ENCODE results near the gene CPA1.
A peak's percentile ranks its signal among the peaks of the same experiment; 100 is the strongest.

Gene CPA1

DNA sequence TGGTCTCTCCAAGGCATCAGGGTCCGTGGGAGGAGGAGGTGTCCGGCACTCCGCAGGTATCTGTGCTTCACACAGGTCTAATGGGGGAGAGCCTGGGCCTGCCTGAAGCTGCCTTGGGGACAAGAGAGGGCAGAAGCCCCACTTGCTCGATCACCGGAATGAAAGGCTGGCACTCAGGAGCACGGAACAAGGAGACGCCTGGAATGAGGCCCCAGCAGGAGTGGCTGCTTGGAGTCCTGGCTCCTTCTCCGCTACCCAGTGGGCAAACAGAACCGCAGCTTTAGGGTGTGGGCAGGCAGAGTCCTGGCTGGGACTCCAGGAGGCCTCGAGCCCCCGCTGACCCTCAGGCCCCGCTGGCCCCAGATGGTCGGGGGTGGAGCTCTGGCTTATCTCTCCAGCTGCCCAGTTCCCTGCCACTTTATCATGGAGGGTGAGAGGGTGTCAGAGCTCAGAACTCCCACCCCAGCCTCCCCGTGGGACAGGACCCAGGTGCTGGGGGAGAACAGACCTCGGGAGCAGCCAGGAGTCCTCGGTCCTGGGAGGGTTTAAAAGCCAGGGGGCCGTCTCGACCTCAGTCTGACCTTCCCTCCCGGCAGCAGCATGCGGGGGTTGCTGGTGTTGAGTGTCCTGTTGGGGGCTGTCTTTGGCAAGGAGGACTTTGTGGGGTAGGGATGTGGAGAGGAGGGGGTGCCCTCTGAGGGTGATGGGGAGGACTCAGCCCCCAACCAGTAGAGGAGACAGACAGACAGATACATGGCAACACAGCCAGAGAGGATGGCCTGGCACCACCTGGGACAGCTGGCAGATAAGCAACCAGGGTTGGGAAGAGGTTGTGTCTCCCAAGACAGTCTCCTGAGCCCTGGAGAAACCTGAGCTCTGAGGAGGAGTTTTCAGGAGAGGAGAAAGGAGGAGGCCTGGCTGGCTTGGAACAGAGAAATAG lies at the start of gene CPA1:
TSS of gene CPA1 (plus strand) at position 574 of the 940 bp plus-strand sequence. CDS start at position 601, 27 bp downstream.
- H3K9me3 ChIP-seq (ENCODE audit: control insufficient read depth, low read depth, low read length) = no peaks in the 10 kb centered on the region
- H3K36me3 ChIP-seq (ENCODE audit: control insufficient read depth, low read depth, low read length) = no peaks in the 10 kb centered on the region
- no peak within 1 kb of the TSS for H3K9ac ChIP-seq (ENCODE audit: low read length)
- no peaks in the 10 kb centered on the region for H3K4me1 ChIP-seq (ENCODE audit: control insufficient read depth, low read depth, low read length)
- H3K4me3 ChIP-seq (ENCODE audit: low read length) = no peak within 1 kb of the TSS
- H3K27ac ChIP-seq (ENCODE audit: low read length) = no peak within 1 kb of the TSS
- H3K27me3 ChIP-seq (ENCODE audit: control insufficient read depth, insufficient read depth, low read length) = no peaks in the 10 kb centered on the region

DNA sequence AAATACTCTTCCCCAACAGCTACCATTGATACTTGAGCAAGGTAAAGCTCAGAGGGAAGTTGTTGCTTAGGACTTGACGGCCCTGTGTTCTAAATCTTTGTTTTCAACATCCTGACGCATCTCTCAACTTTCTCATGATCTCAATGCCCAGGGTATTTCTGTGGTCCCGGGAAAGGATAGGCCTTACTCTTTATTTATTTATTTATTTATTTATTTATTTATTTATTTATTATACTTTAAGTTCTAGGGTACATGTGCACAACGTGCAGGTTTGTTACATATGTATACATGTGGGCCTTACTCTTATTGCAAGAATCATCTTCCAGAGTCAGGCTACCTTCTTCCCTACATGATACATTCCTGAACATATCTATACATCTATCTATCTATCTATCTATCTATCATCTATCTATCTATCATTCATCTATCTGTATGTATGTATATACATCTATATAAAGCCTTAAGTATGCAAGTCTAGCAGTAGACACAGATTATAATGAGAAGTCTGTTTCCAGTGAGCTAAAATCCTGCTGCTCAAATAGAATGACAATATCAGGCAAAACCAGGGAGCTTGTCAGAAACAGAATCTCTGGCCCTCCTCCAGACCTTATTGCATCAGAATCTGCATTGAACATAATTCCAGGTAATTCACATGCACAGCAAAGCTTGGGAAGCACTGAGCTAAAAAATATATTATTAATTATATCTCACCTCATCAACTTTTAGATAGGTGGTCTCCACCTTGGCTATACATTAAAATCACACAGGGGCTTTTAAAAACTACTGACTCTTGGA lies 47.8 kb upstream of the CPA1 start:
- Histone ChIP-seq H3K27me3 (ENCODE audit: control insufficient read depth, insufficient read depth, low read length) (no peaks in the 10 kb centered on the region), H3K36me3 (ENCODE audit: control insufficient read depth, low read depth, low read length) (no peaks in the 10 kb centered on the region), H3K4me1 (ENCODE audit: control insufficient read depth, low read depth, low read length) (no peaks in the 10 kb centered on the region), H3K9me3 (ENCODE audit: control insufficient read depth, low read depth, low read length) (no peaks in the 10 kb centered on the region), H3K9ac (ENCODE audit: low read length) (no peak overlapping the region), H3K27ac (ENCODE audit: low read length) (no peak overlapping the region), H3K4me3 (ENCODE audit: low read length) (no peak overlapping the region)

DNA sequence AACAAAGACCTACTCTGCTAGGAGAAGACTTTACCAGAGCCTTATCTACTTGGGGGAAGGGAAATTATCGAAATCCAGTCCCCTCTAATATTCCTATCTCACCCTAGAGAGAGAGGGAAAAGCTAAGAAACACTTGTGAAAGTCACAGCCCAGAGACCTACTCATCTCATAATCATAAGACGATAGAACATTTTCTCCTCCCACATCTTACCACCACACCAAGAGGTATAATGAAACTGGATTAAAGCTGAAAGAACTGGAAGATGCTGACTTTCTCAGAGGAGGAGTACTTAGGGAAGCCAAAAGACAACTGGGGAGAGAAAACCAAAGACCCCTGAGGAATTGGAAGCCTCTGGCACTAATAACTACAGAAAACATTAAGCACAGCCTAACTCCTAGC lies 46.5 kb upstream of the CPA1 start:
- Histone ChIP-seq H3K9ac (ENCODE audit: low read length) (no peak overlapping the region), H3K4me3 (ENCODE audit: low read length) (no peak overlapping the region), H3K4me1 (ENCODE audit: control insufficient read depth, low read depth, low read length) (peaks cover 11% of the 10 kb centered on the region), H3K36me3 (ENCODE audit: control insufficient read depth, low read depth, low read length) (no peaks in the 10 kb centered on the region), H3K27me3 (ENCODE audit: control insufficient read depth, insufficient read depth, low read length) (no peaks in the 10 kb centered on the region), H3K27ac (ENCODE audit: low read length) (no peak overlapping the region), H3K9me3 (ENCODE audit: control insufficient read depth, low read depth, low read length) (no peaks in the 10 kb centered on the region)

DNA sequence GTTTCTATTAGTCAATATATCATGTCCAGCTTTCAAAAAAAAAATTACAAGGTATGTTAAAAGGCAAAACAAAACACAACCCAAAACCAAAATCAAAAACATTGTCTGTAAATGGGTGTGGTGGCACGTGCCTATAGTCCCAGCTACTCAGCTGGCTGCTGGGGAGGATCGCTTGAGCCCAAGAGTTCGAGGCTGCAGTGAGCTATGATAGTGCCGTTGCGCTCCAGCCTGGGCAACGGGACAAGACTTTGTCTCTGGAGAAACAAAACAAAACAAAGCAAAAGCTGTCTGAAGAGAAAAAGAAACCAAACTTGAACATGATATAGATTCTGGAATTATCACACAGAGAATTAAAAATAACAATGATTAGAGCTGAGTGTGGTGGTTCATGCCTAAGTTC lies 46.0 kb upstream of the CPA1 start:
- no peak overlapping the region for H3K27ac ChIP-seq (ENCODE audit: low read length)
- H3K4me3 ChIP-seq (ENCODE audit: low read length) = no peak overlapping the region

DNA sequence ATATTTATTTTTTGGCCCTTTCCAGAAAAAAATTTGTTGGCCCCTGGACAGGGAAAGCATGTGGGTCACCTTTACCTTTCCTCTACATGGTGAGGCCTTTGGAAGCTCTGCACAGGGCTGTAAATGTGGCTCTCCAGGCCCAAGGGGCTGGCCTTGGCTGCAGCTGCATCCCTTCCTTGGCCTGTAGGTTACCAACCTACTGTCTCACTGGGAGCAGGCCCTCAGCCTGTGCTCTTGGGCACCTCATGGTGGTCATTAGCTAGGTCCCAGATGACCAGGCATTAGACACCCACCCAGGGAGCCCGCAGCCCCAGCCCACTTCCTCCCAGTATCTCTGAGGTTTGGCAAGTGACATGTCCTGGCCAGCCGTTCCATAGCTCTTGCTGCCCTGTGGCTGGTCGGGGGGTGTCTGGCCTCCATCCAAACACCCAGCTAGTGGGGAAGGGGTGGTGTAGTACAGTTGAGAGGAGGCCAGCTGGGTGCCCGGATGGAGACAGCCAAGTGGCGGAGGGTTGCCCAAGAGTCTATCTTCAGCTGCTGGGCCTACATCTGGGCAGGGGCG lies 42.8 kb upstream of the CPA1 start:
- peaks cover 14% of the 10 kb centered on the region for H3K4me1 ChIP-seq (ENCODE audit: control insufficient read depth, low read depth, low read length)
- H3K4me3 ChIP-seq (ENCODE audit: low read length) = no peak overlapping the region
- H3K36me3 ChIP-seq (ENCODE audit: control insufficient read depth, low read depth, low read length) = no peaks in the 10 kb centered on the region
- no peaks in the 10 kb centered on the region for H3K9me3 ChIP-seq (ENCODE audit: control insufficient read depth, low read depth, low read length)
- H3K27me3 ChIP-seq (ENCODE audit: control insufficient read depth, insufficient read depth, low read length) = no peaks in the 10 kb centered on the region
- no peak overlapping the region for H3K9ac ChIP-seq (ENCODE audit: low read length)
- H3K27ac ChIP-seq (ENCODE audit: low read length) = no peak overlapping the region

More for the DNA sequence above, 46.0 kb upstream of the CPA1 start:
- no peak overlapping the region for H3K9ac ChIP-seq (ENCODE audit: low read length)
- H3K9me3 ChIP-seq (ENCODE audit: control insufficient read depth, low read depth, low read length) = no peaks in the 10 kb centered on the region
- H3K27me3 ChIP-seq (ENCODE audit: control insufficient read depth, insufficient read depth, low read length) = no peaks in the 10 kb centered on the region
- peaks cover 14% of the 10 kb centered on the region for H3K4me1 ChIP-seq (ENCODE audit: control insufficient read depth, low read depth, low read length)
- no peaks in the 10 kb centered on the region for H3K36me3 ChIP-seq (ENCODE audit: control insufficient read depth, low read depth, low read length)

DNA sequence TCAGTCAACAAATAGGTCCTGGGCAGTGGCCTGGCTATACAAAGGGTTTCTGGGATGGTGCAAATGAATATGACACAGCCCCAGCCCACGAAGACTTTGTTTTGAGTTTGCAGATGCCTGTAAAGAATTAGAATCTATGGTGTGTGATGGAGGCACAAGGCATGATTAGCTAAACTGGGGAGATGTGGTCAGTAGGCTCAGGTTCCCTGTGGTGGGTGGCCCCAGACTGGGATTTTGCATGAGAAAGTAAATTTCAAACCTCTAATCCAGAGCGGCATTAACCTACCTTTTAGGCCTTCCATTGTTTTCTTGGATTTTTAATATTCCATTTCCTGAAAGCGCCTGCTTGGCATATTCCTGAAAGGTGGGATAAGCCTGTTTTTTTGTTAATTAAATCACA lies 42.1 kb upstream of the CPA1 start:
- Histone ChIP-seq H3K9me3 (ENCODE audit: control insufficient read depth, low read depth, low read length) (no peaks in the 10 kb centered on the region), H3K27me3 (ENCODE audit: control insufficient read depth, insufficient read depth, low read length) (no peaks in the 10 kb centered on the region), H3K4me3 (ENCODE audit: low read length) (no peak overlapping the region), H3K9ac (ENCODE audit: low read length) (no peak overlapping the region), H3K4me1 (ENCODE audit: control insufficient read depth, low read depth, low read length) (peaks cover 14% of the 10 kb centered on the region), H3K36me3 (ENCODE audit: control insufficient read depth, low read depth, low read length) (no peaks in the 10 kb centered on the region), H3K27ac (ENCODE audit: low read length) (no peak overlapping the region)

DNA sequence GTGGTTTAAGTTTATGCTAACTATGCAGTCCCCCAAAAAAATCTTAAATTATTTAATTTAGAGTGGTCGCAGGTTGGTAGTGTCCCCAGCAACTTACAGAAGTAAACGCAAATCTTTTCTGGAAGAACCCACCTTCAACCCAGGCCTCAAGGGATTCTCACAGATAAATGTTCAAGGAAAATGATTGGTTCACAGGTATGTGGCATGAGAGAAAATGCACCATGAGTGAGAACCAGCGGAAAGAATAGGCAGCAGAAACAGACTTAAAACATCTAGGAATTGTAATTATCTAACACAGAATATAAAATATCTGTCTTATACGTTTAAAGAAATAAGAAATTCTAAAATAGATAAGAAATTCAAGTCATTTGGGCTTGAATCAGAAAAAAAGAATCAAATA lies 38.4 kb upstream of the CPA1 start:
- Histone ChIP-seq H3K9ac (ENCODE audit: low read length) (no peak overlapping the region), H3K4me3 (ENCODE audit: low read length) (no peak overlapping the region)

DNA sequence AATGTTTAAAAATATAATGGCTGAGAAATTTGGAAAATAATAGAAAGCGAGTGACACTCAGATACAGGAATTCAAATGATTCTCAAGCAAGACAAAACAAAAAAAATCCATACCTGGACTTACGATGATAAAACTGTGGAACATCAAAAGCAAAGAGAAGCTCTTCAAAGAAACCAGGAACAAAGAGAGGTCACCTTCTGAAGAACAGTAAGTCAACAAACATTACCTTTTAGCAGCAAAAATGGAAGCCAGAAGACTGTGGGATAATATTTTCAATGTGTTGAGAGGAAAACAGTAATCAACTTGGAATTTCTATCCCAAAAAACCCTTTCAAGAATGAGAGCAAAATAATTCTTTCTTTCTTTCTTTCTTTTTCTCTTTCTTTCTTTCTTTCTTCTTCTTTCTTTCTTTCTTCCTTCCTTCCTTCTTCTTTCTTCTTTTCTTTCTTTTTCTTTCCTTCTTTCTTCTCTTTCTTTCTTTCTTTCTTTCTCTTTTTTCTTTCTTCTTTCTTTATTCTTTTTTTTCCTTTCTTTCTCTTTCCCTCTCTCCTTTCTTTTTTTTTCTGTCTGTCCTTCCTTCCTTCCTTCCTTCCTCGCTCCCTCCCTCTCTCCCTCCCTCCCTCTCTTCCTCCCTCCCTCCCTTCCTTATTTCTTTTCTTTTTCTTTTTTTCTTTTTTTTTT lies 37.5 kb upstream of the CPA1 start:
- Histone ChIP-seq H3K36me3 (ENCODE audit: control insufficient read depth, low read depth, low read length) (no peaks in the 10 kb centered on the region), H3K27ac (ENCODE audit: low read length) (no peak overlapping the region), H3K4me1 (ENCODE audit: control insufficient read depth, low read depth, low read length) (peaks cover 28% of the 10 kb centered on the region), H3K9me3 (ENCODE audit: control insufficient read depth, low read depth, low read length) (no peaks in the 10 kb centered on the region), H3K9ac (ENCODE audit: low read length) (no peak overlapping the region), H3K4me3 (ENCODE audit: low read length) (no peak overlapping the region), H3K27me3 (ENCODE audit: control insufficient read depth, insufficient read depth, low read length) (no peaks in the 10 kb centered on the region)

More for the DNA sequence above, 38.4 kb upstream of the CPA1 start:
- H3K4me1 ChIP-seq (ENCODE audit: control insufficient read depth, low read depth, low read length) = peaks cover 29% of the 10 kb centered on the region
- H3K9me3 ChIP-seq (ENCODE audit: control insufficient read depth, low read depth, low read length) = no peaks in the 10 kb centered on the region
- no peak overlapping the region for H3K27ac ChIP-seq (ENCODE audit: low read length)
- no peaks in the 10 kb centered on the region for H3K27me3 ChIP-seq (ENCODE audit: control insufficient read depth, insufficient read depth, low read length)
- no peaks in the 10 kb centered on the region for H3K36me3 ChIP-seq (ENCODE audit: control insufficient read depth, low read depth, low read length)

DNA sequence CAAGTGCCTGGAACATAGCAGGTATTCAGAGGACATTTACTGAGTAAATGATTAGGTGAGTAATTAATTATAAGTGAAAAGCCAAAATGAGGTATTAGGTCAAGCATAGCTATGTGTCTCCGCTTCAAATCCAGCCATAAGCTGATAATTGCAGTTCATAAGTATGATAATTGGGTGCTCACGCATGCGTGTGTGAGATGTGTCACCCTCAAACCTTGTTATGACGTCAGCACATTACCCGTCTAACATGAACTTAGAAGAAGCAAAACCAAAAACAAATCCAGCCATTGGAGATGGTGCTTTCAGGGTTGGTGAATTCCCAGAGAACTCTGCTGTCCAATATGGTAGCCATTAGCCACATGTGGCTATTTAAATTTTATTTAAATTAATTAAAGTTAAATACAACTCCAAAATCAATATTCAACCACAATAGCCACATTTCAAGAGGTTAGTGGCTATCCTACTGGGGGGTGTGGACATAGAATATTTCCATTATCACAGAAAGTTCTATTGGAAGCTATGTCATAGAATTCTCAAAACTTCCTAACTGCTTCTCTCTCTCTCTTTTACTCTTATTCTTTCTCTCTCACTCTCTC lies 35.9 kb upstream of the CPA1 start, which contains the start of gene CPA5:
TSS of gene CPA5 (plus strand) at position 546 of the 596 bp plus-strand sequence. CDS start 1,670 bp downstream, outside the sequence.
- Histone ChIP-seq H3K9me3 (ENCODE audit: control insufficient read depth, low read depth, low read length) (no peaks in the 10 kb centered on the region), H3K4me3 (ENCODE audit: low read length) (peak within 1 kb of the TSS; percentile 0), H3K36me3 (ENCODE audit: control insufficient read depth, low read depth, low read length) (no peaks in the 10 kb centered on the region), H3K4me1 (ENCODE audit: control insufficient read depth, low read depth, low read length) (peaks cover 15% of the 10 kb centered on the region), H3K27me3 (ENCODE audit: control insufficient read depth, insufficient read depth, low read length) (no peaks in the 10 kb centered on the region), H3K27ac (ENCODE audit: low read length) (no peak within 1 kb of the TSS), H3K9ac (ENCODE audit: low read length) (no peak within 1 kb of the TSS)

DNA sequence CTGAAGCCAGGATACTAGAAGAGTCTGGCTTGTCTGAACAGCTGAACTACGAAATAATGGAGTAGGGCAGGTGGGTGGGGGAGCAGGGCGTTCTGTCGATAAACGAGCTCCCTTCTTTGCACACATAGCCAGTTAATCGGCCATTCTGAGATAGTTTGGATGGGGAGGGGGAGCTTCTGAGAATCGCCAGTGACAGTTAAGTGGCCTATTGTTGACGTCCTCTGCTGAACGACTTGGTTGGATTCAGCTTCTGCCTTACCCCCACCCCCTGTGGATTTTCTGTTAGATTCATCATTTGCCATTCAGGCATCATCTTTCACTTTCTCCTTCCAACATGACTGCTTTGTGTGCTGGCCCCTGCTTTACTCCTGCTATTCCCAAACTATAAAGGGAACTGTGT lies 35.2 kb upstream of the CPA1 start:
- Histone ChIP-seq H3K27ac (ENCODE audit: low read length) (no peak overlapping the region), H3K9ac (ENCODE audit: low read length) (no peak overlapping the region), H3K4me3 (ENCODE audit: low read length) (peak overlapping the region; percentile 0), H3K27me3 (ENCODE audit: control insufficient read depth, insufficient read depth, low read length) (no peaks in the 10 kb centered on the region), H3K4me1 (ENCODE audit: control insufficient read depth, low read depth, low read length) (peaks cover 19% of the 10 kb centered on the region), H3K36me3 (ENCODE audit: control insufficient read depth, low read depth, low read length) (no peaks in the 10 kb centered on the region), H3K9me3 (ENCODE audit: control insufficient read depth, low read depth, low read length) (no peaks in the 10 kb centered on the region)

Measured in iPS-18a (cell line).